Effector CD8-positive, alpha-beta T cell (primary cell): ENCODE measurements around the gene OPCML.

ENCODE experiments used
- DNase-seq: peaks from one replicate; lab custom pipeline; 2025; lab: John Stamatoyannopoulos, UW

The OPCML gene

GRCh38 chr11:132556316-132556715 is 976.0 kb downstream of the OPCML start:
- no peak for DNase-seq

GRCh38 chr11:132555617-132556016 is 976.7 kb downstream of the OPCML start:
- DNase-seq, result no peak

GRCh38 chr11:132551016-132551415 is 981.3 kb downstream of the OPCML start:
- DNase-seq, result no peak

DNA sequence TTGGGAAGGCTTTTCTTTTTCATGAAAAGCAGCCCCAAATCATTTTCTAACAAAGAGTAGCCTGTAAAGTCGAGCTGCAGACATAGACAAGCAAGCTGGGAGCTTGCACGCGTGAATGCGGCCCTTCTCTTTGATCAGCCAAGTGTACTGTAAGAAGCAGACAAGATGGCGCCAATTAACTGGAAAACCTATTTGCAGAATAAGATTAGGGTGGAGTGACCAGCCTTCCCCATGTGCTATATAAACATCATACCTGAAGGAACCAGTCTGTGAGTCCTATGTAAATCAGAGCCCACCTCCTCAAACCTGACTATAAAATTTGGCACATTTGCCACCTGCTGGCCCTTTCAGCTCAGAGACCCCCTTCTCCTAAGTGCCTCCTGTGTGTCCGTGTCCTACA is 982.7 kb downstream of the OPCML start:
- no peak for DNase-seq

GRCh38 chr11:132549001-132549400 is 983.3 kb downstream of the OPCML start:
- no peak for DNase-seq

DNA sequence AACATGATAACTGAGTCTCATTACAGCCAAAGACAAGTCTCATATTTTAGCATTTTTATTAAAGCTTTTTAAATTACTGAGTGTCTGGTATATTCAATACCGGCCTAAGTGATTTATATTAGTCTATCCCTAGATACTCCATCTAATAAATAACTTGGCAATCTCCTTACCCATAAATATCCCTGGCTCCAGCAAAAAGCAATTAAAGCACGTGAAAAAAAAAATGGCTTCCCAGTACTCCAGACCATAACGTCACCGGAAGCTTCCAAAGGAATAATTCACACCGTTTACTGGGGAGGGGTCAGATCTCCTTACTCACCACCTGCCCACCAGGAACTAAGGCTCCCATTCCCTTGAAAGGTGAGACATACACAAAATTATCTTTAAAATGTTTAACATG is 988.3 kb downstream of the OPCML start:
- DNase-seq, result no peak

DNA sequence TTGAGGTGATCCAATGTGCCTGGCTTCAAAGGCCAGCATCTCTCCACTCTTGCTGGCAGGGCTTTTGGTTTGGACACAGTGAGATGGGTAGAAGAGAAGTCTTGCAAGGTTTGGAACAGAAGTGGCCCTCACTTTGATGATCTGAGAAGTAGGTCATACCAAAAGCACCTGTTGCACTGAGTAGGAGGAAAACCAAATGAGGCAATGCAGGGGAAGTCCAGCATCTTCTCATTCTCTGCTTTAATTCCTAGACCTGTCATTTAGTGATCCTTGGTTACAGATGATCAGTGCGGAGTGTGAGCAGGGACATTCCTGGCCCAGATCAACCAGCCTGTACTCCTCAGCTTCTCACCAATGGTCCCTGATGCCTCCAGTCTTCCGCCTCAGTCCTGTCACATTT is 990.5 kb downstream of the OPCML start:
- no peak for DNase-seq

DNA sequence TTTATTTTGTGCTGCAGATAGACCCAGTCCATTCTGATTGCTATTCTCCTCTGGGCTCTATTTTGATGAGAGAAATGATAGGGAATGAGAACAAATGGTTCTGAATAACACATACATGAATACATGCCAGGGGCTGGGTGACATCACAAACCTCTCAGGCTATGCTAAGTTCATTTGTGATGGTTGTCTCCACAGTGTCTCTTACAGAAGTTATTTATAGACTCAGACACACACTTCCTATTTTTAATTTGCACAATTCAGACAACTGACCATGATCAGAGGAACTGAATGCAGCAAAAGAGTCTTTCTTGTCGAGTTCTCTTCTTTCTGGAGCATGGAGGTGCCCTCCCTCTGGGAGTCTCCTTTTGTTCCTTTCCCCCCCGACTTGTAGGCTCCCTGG is 991.7 kb downstream of the OPCML start:
- no peak for DNase-seq

DNA sequence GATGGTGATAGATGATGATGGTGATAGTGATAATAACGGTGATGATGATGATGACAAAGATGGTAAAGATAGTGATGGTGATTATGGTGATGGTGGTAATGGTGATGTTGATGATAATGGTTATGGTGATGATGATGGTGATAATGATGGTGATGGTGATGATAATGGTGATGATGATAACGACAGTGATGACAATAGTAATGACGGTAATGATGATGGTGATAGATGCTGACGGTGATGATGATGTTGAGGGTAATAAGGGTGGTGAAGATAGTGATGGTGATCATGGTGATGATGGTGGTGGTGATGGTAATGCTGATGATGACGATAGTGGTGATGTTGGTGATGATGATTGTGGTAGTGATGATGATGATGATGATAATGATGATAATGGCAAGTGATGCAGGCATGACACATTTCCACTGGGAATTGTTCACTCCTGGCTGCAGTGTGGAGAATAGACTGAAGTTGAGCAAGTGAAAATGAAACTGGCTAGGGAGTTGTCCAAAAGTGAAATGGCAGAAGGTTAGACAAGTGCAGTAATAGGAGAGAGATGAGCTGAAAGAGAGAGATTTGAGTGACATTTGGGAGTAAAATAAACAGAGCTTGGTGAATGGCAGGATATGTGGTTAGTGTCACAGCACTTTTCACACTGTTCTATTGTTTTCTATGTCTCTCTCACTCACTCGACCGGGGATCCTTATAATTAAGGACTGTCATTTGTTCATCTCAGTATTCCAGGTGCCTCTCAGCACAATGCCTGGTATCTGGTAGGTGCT is 992.5 kb downstream of the OPCML start:
- no peak for DNase-seq

DNA sequence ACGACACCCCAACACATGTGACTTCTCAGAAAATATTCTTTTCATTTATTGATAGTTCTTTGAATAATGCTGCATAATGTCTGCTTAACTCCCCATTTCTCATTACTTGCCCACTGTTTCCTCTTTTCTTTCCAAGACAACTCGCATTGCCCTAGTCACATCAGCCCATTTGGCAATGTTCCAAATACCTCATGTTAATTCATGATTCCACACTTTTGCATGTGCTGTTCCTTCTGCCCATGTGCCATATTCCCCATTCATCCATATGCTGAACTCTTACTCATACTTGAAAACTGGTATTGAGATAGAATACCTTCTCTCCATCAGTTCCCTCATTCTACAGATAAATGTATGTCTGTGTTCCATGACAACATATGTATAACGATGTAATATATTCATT is 993.7 kb downstream of the OPCML start:
- no peak for DNase-seq

DNA sequence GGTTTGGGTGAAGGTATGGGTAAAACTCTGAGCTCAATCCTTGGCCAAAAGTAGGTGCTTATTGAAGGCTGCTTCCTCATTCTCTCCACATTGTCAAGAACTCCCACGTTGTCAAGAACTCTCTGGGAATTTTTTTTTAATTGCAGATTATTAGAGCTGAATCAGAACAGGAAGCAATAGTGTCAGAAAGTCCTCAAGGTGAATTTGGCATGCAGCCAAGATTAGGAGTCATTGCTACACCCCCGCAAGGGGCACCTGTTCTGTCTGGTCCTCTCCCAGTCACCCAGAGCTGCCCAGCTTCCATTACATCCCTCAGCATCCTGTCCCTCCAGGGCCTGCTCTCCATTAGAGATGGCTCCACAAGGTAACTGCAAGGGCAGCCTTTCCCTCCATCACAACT is 996.5 kb downstream of the OPCML start:
- no peak for DNase-seq

- no peak for DNase-seq
Observed at GRCh38 chr11:132531921-132532320, 1000.4 kb downstream of the OPCML start.

- DNase-seq, result no peak
Observed at GRCh38 chr11:132528181-132528580, 1004.1 kb downstream of the OPCML start.

- no peak for DNase-seq
Observed at GRCh38 chr11:132523929-132524328, 1008.4 kb downstream of the OPCML start.

DNA sequence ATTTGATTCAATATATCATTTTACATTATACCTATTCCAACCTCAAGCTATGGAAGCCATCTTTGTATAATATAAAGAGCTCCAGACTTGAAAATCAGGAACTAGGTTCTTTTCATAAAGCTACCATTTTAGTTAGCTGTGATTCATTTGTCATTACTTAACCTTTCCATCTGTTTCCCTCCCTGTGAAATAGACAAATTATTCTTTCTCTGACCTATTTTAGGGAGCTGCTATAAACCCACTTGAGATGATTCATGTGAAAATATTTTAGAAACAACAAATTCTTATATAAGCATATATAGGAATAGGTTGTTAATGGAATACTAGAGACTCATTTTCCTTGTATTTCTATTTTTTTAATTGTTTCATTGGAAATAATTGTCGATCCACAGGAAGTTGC is 1012.1 kb downstream of the OPCML start:
- no peak for DNase-seq

- no peak for DNase-seq
Observed at GRCh38 chr11:132519241-132519815, 1013.0 kb downstream of the OPCML start.

DNA sequence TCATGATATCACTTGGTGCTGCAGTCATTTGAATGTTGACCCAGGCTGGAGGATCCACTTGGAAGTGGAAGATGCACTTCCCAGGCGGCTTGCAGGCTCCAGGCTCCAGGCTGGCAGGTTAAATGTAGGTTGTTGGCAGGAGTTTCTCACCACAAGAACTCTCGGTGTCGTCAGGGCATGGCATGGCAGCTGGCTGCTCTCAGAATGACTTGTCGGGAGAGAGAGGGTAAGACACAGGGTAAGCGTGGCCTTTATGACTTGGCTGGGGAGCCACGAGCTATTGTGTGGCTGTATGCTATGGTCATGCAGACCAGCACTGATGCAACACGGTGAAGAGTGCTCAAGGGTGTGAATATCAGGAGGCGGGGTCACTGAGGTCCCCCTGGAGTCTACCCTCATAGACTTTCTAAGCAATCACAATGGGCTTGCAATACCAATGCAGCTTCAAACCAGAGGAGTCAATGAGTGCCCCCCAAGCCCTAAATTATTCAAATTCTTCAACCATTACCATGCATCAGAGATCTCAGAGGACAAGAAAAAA is 1027.7 kb downstream of the OPCML start:
- no peak for DNase-seq

DNA sequence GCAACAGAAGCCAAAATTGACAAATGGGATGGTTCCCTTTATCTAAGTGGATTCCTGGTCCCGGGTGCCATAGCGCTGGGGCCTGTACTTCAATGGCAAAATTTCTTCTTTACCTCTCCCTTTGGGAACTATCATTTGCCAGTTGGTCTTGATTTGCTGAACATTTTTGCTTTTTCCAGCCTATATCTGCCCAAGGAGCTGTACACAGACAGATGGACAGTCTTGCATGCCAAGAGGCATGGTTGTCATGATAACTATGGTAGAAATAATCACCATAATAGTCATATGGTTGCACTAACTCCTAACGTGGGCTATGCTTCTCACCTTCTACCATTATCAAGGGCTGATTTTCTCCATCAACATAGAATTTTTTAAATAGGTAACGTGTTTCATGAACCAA is 1030.9 kb downstream of the OPCML start:
- DNase-seq, result no peak

DNA sequence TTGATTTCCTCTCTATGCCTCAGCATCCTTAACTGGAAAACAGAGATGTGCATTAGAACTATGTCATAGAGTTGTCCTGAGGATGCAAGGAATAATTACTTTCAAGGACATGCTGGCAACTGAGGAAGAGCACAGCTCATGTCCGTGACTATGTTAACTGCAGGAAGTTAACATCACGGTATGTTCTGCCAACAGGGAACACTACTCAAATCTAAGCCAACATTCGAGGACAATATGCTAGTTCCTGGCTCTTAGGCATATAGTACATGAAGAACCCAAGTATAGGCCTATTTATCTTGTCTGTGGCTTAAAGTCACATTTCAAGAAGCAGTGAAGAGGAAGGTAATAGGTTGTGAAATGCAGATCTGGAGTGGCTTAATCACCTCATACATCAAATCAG is 1032.6 kb downstream of the OPCML start:
- DNase-seq, result no peak

DNA sequence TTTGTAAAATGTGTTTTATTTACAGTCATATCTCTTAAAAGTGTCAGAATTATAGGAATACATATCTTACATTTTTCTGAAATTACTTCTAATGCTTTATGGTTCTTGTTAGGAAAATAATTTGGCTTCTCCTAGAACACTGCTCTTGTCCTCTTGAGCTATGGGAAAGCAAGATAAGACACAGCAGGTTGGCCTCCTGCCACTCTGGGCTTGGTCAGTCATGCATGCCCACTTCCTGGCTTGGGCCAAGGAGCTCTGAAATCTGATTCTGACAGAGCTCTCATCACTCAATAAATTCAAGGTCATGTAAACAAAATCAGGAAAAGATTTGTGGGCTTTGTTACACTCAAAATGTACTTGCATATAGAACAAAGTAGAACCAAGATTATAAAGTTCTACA is 1036.0 kb downstream of the OPCML start:
- DNase-seq, result no peak

DNA sequence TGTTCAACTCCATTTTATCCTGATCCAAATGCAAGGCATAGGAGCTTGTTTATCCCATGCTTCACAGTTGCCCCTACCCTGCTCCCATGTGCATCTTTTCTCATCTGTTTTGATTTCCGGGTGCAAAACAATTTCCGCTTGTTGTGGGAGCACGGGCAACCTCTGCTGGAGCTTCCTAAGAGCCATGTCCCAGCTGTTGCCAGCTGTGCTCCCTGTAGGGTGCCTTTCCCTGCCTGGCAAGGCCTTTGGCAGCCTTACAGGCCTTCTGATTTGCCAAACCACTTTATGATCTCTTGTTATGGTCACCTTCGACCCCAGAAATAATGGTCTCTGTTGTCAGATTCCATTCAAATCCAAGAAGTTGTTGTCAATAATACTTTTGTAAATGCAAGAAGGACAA is 1038.5 kb downstream of the OPCML start:
- DNase-seq, result no peak

DNA sequence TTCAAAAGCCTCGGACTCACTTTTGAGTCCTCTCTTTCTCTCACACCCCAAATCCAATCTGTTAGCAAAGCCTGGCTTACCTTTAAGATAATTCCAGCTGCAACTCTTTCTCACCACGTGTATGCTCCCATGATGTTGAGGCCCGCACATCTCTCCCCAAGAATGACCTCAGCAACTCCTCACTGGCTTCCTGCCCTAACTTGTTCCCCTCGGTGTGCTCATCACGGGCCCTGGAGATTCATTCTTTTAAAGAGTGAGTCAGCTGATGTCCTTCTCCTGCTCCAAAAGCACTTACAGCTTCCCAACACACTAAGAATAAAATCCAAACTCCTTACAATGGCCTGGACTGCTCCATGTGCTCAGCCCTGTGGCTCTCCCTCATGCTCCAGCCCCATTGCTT is 1041.3 kb downstream of the OPCML start:
- no peak for DNase-seq

DNA sequence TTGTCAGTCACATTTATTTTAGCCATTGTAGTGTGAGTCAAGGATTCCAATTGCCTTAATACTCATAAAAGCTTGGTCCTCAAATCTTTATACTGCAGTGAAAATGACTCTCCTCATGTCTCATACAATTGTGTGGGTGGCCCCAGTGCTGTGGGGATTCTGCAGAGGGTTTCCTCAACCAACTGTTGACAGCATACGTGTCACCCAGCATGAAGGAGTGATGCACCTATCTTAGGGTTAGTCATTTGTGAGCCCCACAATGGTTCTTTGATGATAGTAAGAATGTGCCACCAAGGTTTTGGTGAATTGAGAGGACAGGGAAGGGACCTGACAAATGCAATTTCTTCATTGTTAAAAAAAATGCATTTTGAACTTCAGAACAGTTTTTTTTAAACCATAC is 1046.2 kb downstream of the OPCML start:
- no peak for DNase-seq

DNA sequence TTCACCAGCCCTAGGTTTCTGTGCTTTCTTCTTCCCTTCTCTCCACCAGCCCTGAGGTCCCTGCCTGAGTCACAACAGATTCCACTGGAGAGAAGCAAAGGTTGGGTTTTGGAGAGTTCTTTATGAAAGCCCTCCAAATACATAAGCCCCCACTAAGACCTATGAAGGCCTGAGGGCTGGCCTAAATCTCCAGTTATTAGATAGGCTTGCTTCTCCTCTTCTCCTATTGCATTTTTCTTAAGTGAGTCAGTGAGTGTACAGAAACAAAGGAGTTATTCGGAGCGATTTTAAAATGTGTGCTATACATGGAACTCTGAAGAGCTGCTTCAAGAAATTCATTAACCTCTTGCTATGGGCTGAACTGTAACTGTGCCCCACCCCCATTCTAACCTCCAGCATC is 1057.3 kb downstream of the OPCML start:
- no peak for DNase-seq
